Measurements from ENCODE around the gene GTF2IRD1.
"Not testable (repeated sequence)": the region's sequence is repeated elsewhere in the genome, so short reads cannot be mapped to it uniquely, and the experiment has no call there.

Gene GTF2IRD1

GRCh38 chr7:74544706-74545469, 91.2 kb downstream of the GTF2IRD1 start:
- H3K36me3 ChIP-seq (ENCODE audit: control insufficient read depth in 2 of 2, insufficient read depth in 2 of 2, low read length in 2 of 2) = peaks cover 3 to 4% of the 10 kb centered on the region in 2 donors

DNA sequence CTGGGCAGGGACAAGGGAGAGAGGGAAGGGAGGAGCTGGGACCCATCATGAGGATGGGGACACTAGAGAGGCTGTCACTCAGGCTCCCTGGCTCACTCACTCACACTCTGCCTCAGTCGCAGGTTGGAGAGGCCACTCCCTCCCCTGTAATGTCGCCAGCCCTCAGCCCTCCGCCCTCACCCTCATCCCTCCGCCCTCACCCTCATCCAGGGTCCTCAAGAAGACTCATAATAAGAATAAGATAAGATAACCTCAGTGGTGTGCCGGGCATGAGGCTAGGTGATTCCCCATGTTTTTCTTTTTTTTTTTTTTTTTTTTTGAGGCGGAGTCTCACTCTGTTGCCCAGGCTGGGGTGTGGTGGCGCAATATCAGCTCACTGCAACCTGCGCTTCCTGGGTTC, 92.2 kb downstream of the GTF2IRD1 start:
- peak overlapping the region; percentile 65 to 66 for H3K27ac ChIP-seq (ENCODE audit: low read depth in 2 of 2, low read length in 2 of 2)

More at GRCh38 chr7:74544706-74545469, 91.2 kb downstream of the GTF2IRD1 start:
- no peaks in the 10 kb centered on the region for H3K27me3 ChIP-seq (ENCODE audit: control insufficient read depth in 2 of 2, insufficient read depth in 2 of 2, low read length in 2 of 2)
- peak overlapping the region in 1 of 2 donors; percentile 5 for H3K9ac ChIP-seq (ENCODE audit: low read depth in 1 of 2, low read length in 2 of 2)
- H3K27ac ChIP-seq (ENCODE audit: low read depth in 2 of 2, low read length in 2 of 2) = peak overlapping the region; percentile 65 to 66
- H3K4me1 ChIP-seq (ENCODE audit: control insufficient read depth in 2 of 2, insufficient read depth in 2 of 2, low read length in 2 of 2) = peaks cover 4 to 8% of the 10 kb centered on the region in 2 donors
- H3K9me3 ChIP-seq (ENCODE audit: control insufficient read depth in 2 of 2, low read length in 2 of 2) = no peaks in the 10 kb centered on the region
- H3K4me3 ChIP-seq (ENCODE audit: low read length in 2 of 2) = no peak overlapping the region

DNA sequence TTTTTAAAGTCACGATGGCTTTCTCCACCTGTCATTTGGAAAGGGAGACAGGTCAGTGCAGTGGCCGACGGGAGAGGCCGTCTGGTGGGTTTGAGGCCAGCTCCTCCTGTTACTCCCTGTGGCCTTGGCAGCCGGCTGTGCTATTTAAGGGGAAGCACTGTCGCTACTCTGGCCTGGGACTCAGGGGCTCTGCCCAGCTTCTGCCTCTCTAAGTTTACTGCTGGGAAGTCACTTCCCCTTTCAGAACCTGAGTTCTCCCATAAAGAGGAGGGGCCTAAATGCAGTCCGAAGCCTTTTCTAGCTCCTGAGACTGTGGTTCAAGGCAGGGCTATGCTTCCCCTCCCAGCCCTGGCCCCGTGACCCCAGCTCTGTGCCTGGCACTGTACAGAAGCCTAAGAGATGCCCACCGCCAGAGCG, 99.9 kb downstream of the GTF2IRD1 start:
- H3K27me3 ChIP-seq (ENCODE audit: control insufficient read depth in 2 of 2, insufficient read depth in 2 of 2, low read length in 2 of 2); H3K9ac ChIP-seq (ENCODE audit: low read depth in 1 of 2, low read length in 2 of 2); H3K9me3 ChIP-seq (ENCODE audit: control insufficient read depth in 2 of 2, low read length in 2 of 2); H3K4me3 ChIP-seq (ENCODE audit: low read length in 2 of 2); H3K36me3 ChIP-seq (ENCODE audit: control insufficient read depth in 2 of 2, insufficient read depth in 2 of 2, low read length in 2 of 2); H3K27ac ChIP-seq (ENCODE audit: low read depth in 2 of 2, low read length in 2 of 2); H3K4me1 ChIP-seq (ENCODE audit: control insufficient read depth in 2 of 2, insufficient read depth in 2 of 2, low read length in 2 of 2): not testable (repeated sequence)

More for the DNA sequence above, 92.2 kb downstream of the GTF2IRD1 start:
- no peak overlapping the region for H3K9ac ChIP-seq (ENCODE audit: low read depth in 1 of 2, low read length in 2 of 2)
- peaks cover 3 to 4% of the 10 kb centered on the region in 2 donors for H3K36me3 ChIP-seq (ENCODE audit: control insufficient read depth in 2 of 2, insufficient read depth in 2 of 2, low read length in 2 of 2)
- no peaks in the 10 kb centered on the region for H3K27me3 ChIP-seq (ENCODE audit: control insufficient read depth in 2 of 2, insufficient read depth in 2 of 2, low read length in 2 of 2)
- H3K4me1 ChIP-seq (ENCODE audit: control insufficient read depth in 2 of 2, insufficient read depth in 2 of 2, low read length in 2 of 2) = peaks cover 4 to 8% of the 10 kb centered on the region in 2 donors
- no peak overlapping the region for H3K4me3 ChIP-seq (ENCODE audit: low read length in 2 of 2)
- no peaks in the 10 kb centered on the region for H3K9me3 ChIP-seq (ENCODE audit: control insufficient read depth in 2 of 2, low read length in 2 of 2)

GRCh38 chr7:74554178-74554577, 100.5 kb downstream of the GTF2IRD1 start:
- Histone ChIP-seq H3K27ac (ENCODE audit: low read depth in 2 of 2, low read length in 2 of 2) (no peak overlapping the region), H3K4me1 (ENCODE audit: control insufficient read depth in 2 of 2, insufficient read depth in 2 of 2, low read length in 2 of 2) (no peaks in the 10 kb centered on the region), H3K27me3 (ENCODE audit: control insufficient read depth in 2 of 2, insufficient read depth in 2 of 2, low read length in 2 of 2) (no peaks in the 10 kb centered on the region), H3K4me3 (ENCODE audit: low read length in 2 of 2) (no peak overlapping the region), H3K9ac (ENCODE audit: low read depth in 1 of 2, low read length in 2 of 2) (no peak overlapping the region), H3K36me3 (ENCODE audit: control insufficient read depth in 2 of 2, insufficient read depth in 2 of 2, low read length in 2 of 2) (peaks cover 0 to 6% of the 10 kb centered on the region in 2 donors), H3K9me3 (ENCODE audit: control insufficient read depth in 2 of 2, low read length in 2 of 2) (no peaks in the 10 kb centered on the region)

GRCh38 chr7:74560086-74560719, 106.5 kb downstream of the GTF2IRD1 start:
- no peak overlapping the region for H3K9ac ChIP-seq (ENCODE audit: low read depth in 1 of 2, low read length in 2 of 2)
- H3K36me3 ChIP-seq (ENCODE audit: control insufficient read depth in 2 of 2, insufficient read depth in 2 of 2, low read length in 2 of 2) = peaks cover 0 to 6% of the 10 kb centered on the region in 2 donors
- no peaks in the 10 kb centered on the region for H3K4me1 ChIP-seq (ENCODE audit: control insufficient read depth in 2 of 2, insufficient read depth in 2 of 2, low read length in 2 of 2)
- no peaks in the 10 kb centered on the region for H3K27me3 ChIP-seq (ENCODE audit: control insufficient read depth in 2 of 2, insufficient read depth in 2 of 2, low read length in 2 of 2)
- no peaks in the 10 kb centered on the region for H3K9me3 ChIP-seq (ENCODE audit: control insufficient read depth in 2 of 2, low read length in 2 of 2)
- no peak overlapping the region for H3K4me3 ChIP-seq (ENCODE audit: low read length in 2 of 2)
- no peak overlapping the region for H3K27ac ChIP-seq (ENCODE audit: low read depth in 2 of 2, low read length in 2 of 2)

DNA sequence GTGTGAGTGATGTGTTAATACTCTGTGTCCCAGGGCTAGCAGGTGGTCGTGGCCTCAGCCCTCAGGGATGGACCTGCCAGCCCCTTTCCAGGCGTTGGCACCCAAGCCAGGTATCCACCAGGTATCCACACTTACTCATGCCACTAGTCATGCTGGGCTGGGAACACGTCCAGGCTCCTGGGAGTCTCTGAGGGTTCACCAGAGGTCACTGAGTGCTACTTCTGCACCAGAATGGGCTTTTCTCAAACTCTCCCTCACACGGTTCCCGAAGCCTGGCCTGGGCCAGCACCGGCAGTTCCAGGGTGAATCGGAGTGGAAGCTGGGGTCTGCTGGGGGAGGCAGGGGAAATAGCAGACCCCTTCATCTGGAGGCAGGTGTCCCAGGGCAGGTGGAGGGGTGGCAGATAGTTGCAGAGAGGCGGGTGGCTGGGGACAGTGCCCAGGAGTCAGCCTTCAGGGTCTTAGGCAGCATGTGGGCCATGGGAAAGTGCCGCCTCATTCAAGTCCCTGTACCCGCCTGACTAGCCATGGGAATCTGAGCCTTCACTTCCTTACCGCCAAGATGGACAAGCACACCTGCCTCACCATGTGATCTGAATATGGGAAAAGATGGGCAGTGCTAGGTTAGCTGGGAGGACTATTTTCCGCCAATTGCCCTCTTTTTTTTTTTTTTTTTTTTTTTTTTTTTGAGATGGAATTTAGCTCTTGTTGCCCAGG, 108.3 kb downstream of the GTF2IRD1 start:
- H3K27me3 ChIP-seq (ENCODE audit: control insufficient read depth in 2 of 2, insufficient read depth in 2 of 2, low read length in 2 of 2) = no peaks in the 10 kb centered on the region

DNA sequence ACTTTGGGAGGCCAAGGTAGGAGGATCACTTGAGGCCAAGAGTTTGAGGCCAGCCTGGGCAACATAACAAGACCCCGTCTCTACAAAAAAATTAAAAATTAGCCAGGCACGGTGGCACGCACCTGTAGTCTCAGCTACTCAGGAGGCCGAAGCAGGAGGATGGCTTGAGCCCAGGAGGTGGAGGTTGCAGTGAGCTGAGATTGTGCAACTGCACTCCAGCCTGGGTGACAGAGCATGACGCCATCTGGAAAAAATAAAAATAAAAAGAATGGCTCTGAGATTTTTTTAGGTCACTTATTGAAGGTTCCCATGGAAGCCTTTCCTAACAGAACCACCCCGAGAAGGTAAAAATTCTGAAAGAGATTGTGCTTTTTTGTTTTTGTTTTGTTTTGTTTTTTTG, 109.9 kb downstream of the GTF2IRD1 start:
- not testable (repeated sequence) for H3K4me3 ChIP-seq (ENCODE audit: low read length in 2 of 2); H3K9ac ChIP-seq (ENCODE audit: low read depth in 1 of 2, low read length in 2 of 2); H3K36me3 ChIP-seq (ENCODE audit: control insufficient read depth in 2 of 2, insufficient read depth in 2 of 2, low read length in 2 of 2); H3K4me1 ChIP-seq (ENCODE audit: control insufficient read depth in 2 of 2, insufficient read depth in 2 of 2, low read length in 2 of 2); H3K27me3 ChIP-seq (ENCODE audit: control insufficient read depth in 2 of 2, insufficient read depth in 2 of 2, low read length in 2 of 2); H3K9me3 ChIP-seq (ENCODE audit: control insufficient read depth in 2 of 2, low read length in 2 of 2); H3K27ac ChIP-seq (ENCODE audit: low read depth in 2 of 2, low read length in 2 of 2)

More for the DNA sequence above, 108.3 kb downstream of the GTF2IRD1 start:
- H3K4me1 ChIP-seq (ENCODE audit: control insufficient read depth in 2 of 2, insufficient read depth in 2 of 2, low read length in 2 of 2) = no peaks in the 10 kb centered on the region
- no peak overlapping the region for H3K9ac ChIP-seq (ENCODE audit: low read depth in 1 of 2, low read length in 2 of 2)
- H3K4me3 ChIP-seq (ENCODE audit: low read length in 2 of 2) = no peak overlapping the region
- H3K36me3 ChIP-seq (ENCODE audit: control insufficient read depth in 2 of 2, insufficient read depth in 2 of 2, low read length in 2 of 2) = peaks cover 0 to 6% of the 10 kb centered on the region in 2 donors
- H3K27ac ChIP-seq (ENCODE audit: low read depth in 2 of 2, low read length in 2 of 2) = no peak overlapping the region
- H3K9me3 ChIP-seq (ENCODE audit: control insufficient read depth in 2 of 2, low read length in 2 of 2) = no peaks in the 10 kb centered on the region

GRCh38 chr7:74567318-74567668, 113.6 kb downstream of the GTF2IRD1 start:
- Histone ChIP-seq H3K4me3 (ENCODE audit: low read length in 2 of 2) (no peak overlapping the region), H3K4me1 (ENCODE audit: control insufficient read depth in 2 of 2, insufficient read depth in 2 of 2, low read length in 2 of 2) (no peaks in the 10 kb centered on the region), H3K36me3 (ENCODE audit: control insufficient read depth in 2 of 2, insufficient read depth in 2 of 2, low read length in 2 of 2) (no peaks in the 10 kb centered on the region), H3K9me3 (ENCODE audit: control insufficient read depth in 2 of 2, low read length in 2 of 2) (no peaks in the 10 kb centered on the region), H3K9ac (ENCODE audit: low read depth in 1 of 2, low read length in 2 of 2) (no peak overlapping the region), H3K27ac (ENCODE audit: low read depth in 2 of 2, low read length in 2 of 2) (no peak overlapping the region), H3K27me3 (ENCODE audit: control insufficient read depth in 2 of 2, insufficient read depth in 2 of 2, low read length in 2 of 2) (no peaks in the 10 kb centered on the region)

DNA sequence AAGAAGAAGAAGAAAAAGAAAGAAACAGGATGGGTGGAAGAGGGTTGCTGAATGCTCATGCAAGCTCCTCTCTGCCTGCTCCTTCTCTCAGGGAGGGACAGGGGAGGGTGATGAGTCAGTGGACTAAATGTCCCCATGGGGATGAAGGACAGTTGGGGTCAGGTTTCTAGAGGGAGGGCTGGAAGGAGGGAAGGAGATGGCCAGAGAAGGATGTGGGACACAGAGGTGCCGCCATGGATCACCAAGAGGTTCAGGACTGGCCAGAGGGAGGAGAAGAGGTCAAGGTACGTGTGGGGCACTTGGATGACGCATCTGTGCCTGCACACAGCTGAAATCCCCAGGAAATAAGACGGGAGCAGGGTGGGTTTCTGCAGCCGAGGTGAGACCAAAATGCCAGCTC, 115.0 kb downstream of the GTF2IRD1 start:
- Histone ChIP-seq H3K4me1 (ENCODE audit: control insufficient read depth in 2 of 2, insufficient read depth in 2 of 2, low read length in 2 of 2) (no peaks in the 10 kb centered on the region), H3K27me3 (ENCODE audit: control insufficient read depth in 2 of 2, insufficient read depth in 2 of 2, low read length in 2 of 2) (no peaks in the 10 kb centered on the region), H3K9ac (ENCODE audit: low read depth in 1 of 2, low read length in 2 of 2) (no peak overlapping the region), H3K4me3 (ENCODE audit: low read length in 2 of 2) (no peak overlapping the region), H3K27ac (ENCODE audit: low read depth in 2 of 2, low read length in 2 of 2) (no peak overlapping the region), H3K9me3 (ENCODE audit: control insufficient read depth in 2 of 2, low read length in 2 of 2) (no peaks in the 10 kb centered on the region), H3K36me3 (ENCODE audit: control insufficient read depth in 2 of 2, insufficient read depth in 2 of 2, low read length in 2 of 2) (no peaks in the 10 kb centered on the region)

DNA sequence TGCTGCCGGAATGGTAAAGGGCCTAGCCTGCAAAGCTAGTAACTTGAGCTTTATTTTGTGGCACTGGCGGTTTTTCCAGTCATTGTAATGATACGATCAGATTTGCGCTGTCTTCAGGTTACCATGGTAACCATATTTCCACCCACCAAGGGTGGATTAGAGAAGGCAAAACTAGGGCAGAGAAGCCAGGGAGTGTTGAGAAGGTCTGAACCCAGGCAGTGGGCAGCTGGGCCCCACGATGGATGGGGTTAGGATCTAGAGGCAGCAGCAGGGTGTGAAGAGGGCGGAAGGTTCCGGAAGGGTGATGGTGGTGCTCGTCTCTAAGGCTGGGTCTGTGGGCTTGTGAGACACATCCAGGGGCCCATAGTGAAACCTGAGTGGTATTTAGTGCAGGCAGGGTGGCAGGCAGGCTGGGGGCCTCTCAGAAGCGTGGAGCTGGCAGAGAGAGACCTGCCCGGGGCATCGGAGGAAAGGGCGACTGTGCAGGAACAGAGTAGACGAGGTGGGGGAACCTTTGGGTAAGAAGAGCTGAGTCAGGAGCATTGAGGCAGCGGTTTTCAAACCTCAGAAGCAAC, 115.9 kb downstream of the GTF2IRD1 start:
- Histone ChIP-seq H3K9me3 (ENCODE audit: control insufficient read depth in 2 of 2, low read length in 2 of 2) (no peaks in the 10 kb centered on the region), H3K4me3 (ENCODE audit: low read length in 2 of 2) (no peak overlapping the region), H3K36me3 (ENCODE audit: control insufficient read depth in 2 of 2, insufficient read depth in 2 of 2, low read length in 2 of 2) (no peaks in the 10 kb centered on the region), H3K27ac (ENCODE audit: low read depth in 2 of 2, low read length in 2 of 2) (no peak overlapping the region), H3K9ac (ENCODE audit: low read depth in 1 of 2, low read length in 2 of 2) (no peak overlapping the region), H3K27me3 (ENCODE audit: control insufficient read depth in 2 of 2, insufficient read depth in 2 of 2, low read length in 2 of 2) (no peaks in the 10 kb centered on the region), H3K4me1 (ENCODE audit: control insufficient read depth in 2 of 2, insufficient read depth in 2 of 2, low read length in 2 of 2) (no peaks in the 10 kb centered on the region)
